Uterus (tissue), 2 donors: ENCODE results near the gene PDIA6.

Source experiments
- POLR2A ChIP-seq, 2 donors: fragments of 450-650 bp; IDR thresholded peaks; one replicate each; pipeline ENCODE4 v1.6.1; 2016; ENCODE audit warnings: antibody characterized with exemption in 2 of 2, mild to moderate bottlenecking in 1 of 2, moderate library complexity in 1 of 2
- TF ChIP-seq, protein P1 (sequence below), 4 experiments: fragments of 200-600 bp in 2 of 4; fragments of 450-650 bp in 2 of 4; sonication (generic) in 2 of 4; IDR thresholded peaks; one replicate each; pipeline ENCODE4 v1.5.1; 2016 to 2019; ENCODE audit warnings: antibody characterized with exemption in 4 of 4, mild to moderate bottlenecking in 2 of 4, moderate library complexity in 1 of 4

DNA sequence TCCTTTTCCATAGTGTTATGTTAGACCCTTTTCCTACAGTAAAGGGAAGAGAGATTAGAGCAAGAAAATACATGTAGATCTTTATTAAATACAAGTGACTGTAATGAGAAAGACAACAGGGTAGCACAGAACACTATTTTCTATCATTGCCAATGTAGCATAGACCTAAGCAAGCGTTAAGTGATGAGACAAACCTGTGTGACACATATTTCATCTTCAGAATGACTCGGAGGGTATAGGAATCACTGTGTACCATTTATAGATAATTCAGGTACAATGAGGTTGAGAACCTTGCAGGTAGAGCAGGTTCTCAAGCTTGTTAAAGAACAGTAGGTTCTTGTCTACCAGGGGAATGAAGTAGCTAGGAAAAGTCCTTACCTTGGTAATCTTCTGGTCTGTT, 15.9 kb downstream of the PDIA6 start:
- TF ChIP-seq, protein P1, sequence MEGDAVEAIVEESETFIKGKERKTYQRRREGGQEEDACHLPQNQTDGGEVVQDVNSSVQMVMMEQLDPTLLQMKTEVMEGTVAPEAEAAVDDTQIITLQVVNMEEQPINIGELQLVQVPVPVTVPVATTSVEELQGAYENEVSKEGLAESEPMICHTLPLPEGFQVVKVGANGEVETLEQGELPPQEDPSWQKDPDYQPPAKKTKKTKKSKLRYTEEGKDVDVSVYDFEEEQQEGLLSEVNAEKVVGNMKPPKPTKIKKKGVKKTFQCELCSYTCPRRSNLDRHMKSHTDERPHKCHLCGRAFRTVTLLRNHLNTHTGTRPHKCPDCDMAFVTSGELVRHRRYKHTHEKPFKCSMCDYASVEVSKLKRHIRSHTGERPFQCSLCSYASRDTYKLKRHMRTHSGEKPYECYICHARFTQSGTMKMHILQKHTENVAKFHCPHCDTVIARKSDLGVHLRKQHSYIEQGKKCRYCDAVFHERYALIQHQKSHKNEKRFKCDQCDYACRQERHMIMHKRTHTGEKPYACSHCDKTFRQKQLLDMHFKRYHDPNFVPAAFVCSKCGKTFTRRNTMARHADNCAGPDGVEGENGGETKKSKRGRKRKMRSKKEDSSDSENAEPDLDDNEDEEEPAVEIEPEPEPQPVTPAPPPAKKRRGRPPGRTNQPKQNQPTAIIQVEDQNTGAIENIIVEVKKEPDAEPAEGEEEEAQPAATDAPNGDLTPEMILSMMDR (IDR thresholded peaks at IDR 0.05), result no peak
- TF ChIP-seq POLR2A (IDR thresholded peaks at IDR 0.05), result no peak
